Lower lobe of right lung (tissue), 2 donors: Measurements from ENCODE around the gene IP6K2. TPM values are rescaled to one million over a fixed set of nuclear protein-coding genes. Genes with fewer than 3 reads are reported as not detected.

Experiments used
- ATAC-seq, 2 donors: fragments of 200-7000 bp; cut with Tn5 transposase; one replicate each; pipeline ENCODE4 v1.9.1; 2020 to 2022; ENCODE audit warnings: mild to moderate bottlenecking in 2 of 2, moderate library complexity in 2 of 2
- DNase-seq: peaks from one replicate; pipeline ENCODE4 v3.0.0-alpha.2; 2020
- H3K27ac ChIP-seq: fragments of 200-600 bp; one replicate; pipeline ENCODE4 v1.8.0; 2022
- H3K27me3 ChIP-seq: fragments of 200-600 bp; one replicate; pipeline ENCODE4 v1.8.0; 2022; ENCODE audit warnings: low read depth
- H3K36me3 ChIP-seq: fragments of 200-600 bp; one replicate; pipeline ENCODE4 v1.8.0; 2022; ENCODE audit warnings: mild to moderate bottlenecking
- H3K4me1 ChIP-seq: fragments of 200-600 bp; one replicate; pipeline ENCODE4 v1.8.0; 2022
- H3K4me3 ChIP-seq: fragments of 200-600 bp; one replicate; pipeline ENCODE4 v1.8.0; 2022; ENCODE audit warnings: mild to moderate bottlenecking
- H3K9me3 ChIP-seq: fragments of 200-600 bp; one replicate; pipeline ENCODE4 v1.8.0; 2022
- intact Hi-C: fragments of 100-400 bp; cut with DNase I; formaldehyde crosslinking; loops from one replicate; pipeline ENCODE4 v1.11.0; 2022
- total RNA-seq: library from RNA; stranded (reverse); fragmentation: NEBNext Ultra II Directional; extraction: Animal tissue kit (Norgen Biotek cat#: 25700); gene quantifications from one replicate; pipeline ENCODE4 v1.2.1, GENCODE V29; 2021
- TF ChIP-seq, protein P1 (sequence below): fragments of 200-600 bp; IDR thresholded peaks from one replicate; pipeline ENCODE4 v1.8.0; 2022; ENCODE audit warnings: antibody characterized with exemption, mild to moderate bottlenecking
- donor health status: DM: no; HTN: yes; CAD: no; lungs with severe emphysema.

Gene IP6K2
- total RNA-seq, 1 donor from 2014 or later = 56.3 TPM

DNA sequence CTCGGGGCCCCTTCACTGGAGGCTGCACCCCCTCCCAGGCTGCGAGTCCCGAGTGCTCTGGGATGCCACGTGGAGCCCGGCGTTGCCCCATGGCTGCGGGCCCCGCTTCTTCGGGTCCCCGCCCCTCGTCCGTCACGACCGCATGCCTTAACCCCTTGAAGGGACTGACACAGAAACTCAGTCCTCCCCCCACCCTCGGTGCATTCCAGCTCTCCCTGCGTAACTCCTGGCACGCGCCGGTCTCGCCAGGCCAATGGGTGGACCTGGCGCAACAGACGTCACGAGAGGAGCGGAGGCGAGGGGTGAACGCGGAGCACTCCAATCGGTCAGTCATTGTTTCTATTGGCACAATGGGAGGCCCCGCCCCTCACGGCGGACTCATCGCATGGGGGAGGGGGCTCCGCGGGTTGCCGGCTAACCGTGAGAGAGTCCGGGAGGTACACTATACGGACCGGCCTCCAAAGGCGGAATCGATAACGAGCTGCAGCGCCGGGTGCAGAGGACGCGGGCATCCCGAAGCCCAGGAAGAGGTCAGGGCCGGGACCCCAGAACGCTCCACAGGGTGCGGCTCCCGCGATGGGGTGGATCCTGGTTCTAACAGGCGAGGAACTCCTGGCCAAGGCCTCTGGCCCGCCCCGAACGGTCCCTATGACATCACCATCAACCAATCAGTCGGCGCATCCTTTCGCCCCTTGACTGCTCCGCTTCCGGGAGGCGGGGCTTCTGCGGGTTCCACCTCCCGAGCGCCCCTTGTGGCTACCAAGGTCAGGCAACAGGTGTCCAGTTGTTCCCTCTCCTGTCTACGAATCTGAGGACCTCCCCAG is 53.3 kb downstream of the IP6K2 start:
- no peaks in the 10 kb centered on the region for H3K9me3 ChIP-seq
- peaks cover 38% of the 10 kb centered on the region for H3K27me3 ChIP-seq
- peak; percentile 93 for DNase-seq
- ATAC-seq = peak; percentile 91 to 92
- TF ChIP-seq, protein P1, sequence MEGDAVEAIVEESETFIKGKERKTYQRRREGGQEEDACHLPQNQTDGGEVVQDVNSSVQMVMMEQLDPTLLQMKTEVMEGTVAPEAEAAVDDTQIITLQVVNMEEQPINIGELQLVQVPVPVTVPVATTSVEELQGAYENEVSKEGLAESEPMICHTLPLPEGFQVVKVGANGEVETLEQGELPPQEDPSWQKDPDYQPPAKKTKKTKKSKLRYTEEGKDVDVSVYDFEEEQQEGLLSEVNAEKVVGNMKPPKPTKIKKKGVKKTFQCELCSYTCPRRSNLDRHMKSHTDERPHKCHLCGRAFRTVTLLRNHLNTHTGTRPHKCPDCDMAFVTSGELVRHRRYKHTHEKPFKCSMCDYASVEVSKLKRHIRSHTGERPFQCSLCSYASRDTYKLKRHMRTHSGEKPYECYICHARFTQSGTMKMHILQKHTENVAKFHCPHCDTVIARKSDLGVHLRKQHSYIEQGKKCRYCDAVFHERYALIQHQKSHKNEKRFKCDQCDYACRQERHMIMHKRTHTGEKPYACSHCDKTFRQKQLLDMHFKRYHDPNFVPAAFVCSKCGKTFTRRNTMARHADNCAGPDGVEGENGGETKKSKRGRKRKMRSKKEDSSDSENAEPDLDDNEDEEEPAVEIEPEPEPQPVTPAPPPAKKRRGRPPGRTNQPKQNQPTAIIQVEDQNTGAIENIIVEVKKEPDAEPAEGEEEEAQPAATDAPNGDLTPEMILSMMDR = peak; percentile 64
- H3K4me3 ChIP-seq = peak overlapping the region; percentile 66
- H3K27ac ChIP-seq = peak overlapping the region; percentile 77
- no peaks in the 10 kb centered on the region for H3K36me3 ChIP-seq
- peaks cover 21% of the 10 kb centered on the region for H3K4me1 ChIP-seq
- intact Hi-C loops = no loop called here

DNA sequence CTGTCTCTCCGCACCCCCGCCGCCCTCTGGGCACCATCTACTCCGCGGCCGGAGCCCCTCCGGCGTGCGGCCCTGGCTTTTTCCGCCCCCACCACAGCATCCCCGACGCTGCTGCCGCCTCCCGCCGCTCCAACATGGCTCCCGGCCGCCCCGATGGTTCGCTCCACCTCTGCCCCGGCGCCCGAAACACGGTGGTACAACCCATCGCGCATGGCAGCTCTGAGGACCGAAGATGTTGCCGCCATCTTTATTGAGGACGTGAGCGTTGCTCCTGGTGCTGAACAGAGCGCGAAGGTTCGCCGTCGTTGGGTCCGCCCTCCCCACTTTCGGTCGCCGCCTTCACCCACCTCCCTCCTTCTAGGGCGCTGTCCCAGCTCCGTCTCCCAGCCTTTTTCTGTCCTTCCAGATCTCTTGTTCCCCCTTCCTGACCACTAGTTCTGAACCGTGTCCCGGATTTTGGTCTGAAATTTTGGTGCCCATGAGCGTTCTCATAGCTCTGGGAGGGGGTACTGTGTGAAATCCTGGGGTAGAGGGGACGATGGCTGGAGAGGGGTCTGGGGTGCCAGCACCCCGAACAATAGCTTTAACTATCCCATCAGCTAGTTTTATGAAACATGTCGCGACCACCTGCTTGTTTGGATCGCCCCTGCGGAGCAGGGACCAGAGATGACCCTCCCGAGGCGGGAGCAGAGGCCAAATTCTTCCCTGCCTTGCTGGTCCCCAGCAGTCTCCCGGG is 54.1 kb downstream of the IP6K2 start, which contains the start of gene CELSR3:
Gene CELSR3, minus strand, starts transcription at position 134 of the 736 bp plus-strand sequence. CDS start 252 bp downstream, outside the sequence.
- peak within 1 kb of the TSS; percentile 66 for H3K4me3 ChIP-seq
- intact Hi-C loops = no loop called here
- peak; percentile 49 to 61 for ATAC-seq
- TF ChIP-seq, protein P1 = no peak
- peak; percentile 62 for DNase-seq
- peaks cover 38% of the 10 kb centered on the region for H3K27me3 ChIP-seq
- H3K9me3 ChIP-seq = no peaks in the 10 kb centered on the region
- peak within 1 kb of the TSS; percentile 77 for H3K27ac ChIP-seq
- H3K36me3 ChIP-seq = no peaks in the 10 kb centered on the region
- H3K4me1 ChIP-seq = peaks cover 21% of the 10 kb centered on the region

DNA sequence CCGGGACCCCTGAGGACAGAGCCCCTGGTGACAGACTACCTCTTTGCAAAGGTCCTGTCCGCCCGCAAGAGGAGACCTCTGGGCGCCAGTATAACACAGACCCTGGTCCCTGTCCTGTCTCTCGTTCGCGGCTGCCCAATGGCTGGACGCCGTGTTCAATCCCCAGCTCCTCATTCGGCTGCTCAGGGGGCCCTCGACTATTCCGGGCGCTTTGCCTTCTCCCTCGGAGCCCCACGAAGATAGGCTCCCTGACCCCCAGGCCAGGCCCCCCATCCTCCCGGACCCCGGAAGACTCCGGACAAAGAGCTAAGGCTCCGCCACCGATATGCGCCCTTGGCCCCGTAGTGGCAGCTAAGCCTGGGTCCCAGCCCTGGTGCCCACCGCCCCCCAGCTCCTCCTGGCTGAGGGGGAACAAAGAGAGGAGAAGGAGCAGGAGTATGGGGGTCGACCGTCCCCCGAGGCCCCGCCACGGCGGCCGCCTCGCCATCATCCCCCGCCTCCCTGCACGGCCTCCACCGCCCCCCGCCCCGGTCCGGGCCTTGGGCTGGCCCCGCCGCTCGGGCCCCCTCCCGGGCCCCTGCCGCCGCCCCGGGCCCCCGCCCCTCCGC is 54.8 kb downstream of the IP6K2 start:
- Histone ChIP-seq H3K4me3 (no peak overlapping the region), H3K27me3 (peaks cover 38% of the 10 kb centered on the region), H3K9me3 (no peaks in the 10 kb centered on the region), H3K4me1 (peaks cover 22% of the 10 kb centered on the region), H3K27ac (no peak overlapping the region), H3K36me3 (no peaks in the 10 kb centered on the region)
- intact Hi-C loops = no loop called here
- DNase-seq (no peak), ATAC-seq (no peak)
- TF ChIP-seq, protein P1 = no peak

DNA sequence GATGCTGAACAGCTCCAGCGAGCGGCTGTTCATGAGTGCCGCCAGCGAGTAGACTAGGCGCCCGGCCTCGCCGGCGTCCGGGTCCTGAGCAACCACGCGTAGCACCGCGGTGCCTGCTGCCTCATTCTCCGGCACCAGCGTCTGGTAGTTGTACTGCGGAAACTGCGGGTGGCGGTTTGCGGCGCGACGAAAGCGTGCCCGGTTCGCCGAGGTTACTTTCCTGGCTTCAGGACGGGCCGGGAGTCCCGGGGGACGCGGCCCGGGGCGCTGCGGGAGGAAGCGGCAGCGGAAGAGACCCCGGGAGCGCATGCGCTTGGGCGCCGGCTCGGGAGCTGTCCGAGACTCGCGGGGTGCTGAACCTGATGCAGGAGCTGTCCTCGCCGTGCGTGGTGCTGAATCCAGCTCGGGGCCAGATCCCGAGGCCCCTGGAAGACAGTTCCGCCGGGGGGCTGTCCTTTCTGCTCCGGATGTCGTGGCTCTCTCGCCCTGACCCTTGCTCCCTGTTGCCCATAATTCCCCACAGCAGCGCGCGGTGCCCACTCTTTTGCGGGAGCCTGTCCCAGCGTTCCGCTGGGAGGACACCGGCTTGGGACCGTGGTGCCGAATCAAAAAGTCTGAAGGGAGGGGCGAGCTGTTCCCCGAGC is 55.4 kb downstream of the IP6K2 start:
- Histone ChIP-seq H3K36me3 (no peaks in the 10 kb centered on the region), H3K9me3 (no peaks in the 10 kb centered on the region), H3K27me3 (peaks cover 38% of the 10 kb centered on the region), H3K4me1 (peaks cover 28% of the 10 kb centered on the region), H3K27ac (no peak overlapping the region), H3K4me3 (peak overlapping the region; percentile 39)
- peak; percentile 31 to 63 for ATAC-seq
- TF ChIP-seq, protein P1 = no peak
- DNase-seq = peak; percentile 74
- intact Hi-C loops = no loop called here

DNA sequence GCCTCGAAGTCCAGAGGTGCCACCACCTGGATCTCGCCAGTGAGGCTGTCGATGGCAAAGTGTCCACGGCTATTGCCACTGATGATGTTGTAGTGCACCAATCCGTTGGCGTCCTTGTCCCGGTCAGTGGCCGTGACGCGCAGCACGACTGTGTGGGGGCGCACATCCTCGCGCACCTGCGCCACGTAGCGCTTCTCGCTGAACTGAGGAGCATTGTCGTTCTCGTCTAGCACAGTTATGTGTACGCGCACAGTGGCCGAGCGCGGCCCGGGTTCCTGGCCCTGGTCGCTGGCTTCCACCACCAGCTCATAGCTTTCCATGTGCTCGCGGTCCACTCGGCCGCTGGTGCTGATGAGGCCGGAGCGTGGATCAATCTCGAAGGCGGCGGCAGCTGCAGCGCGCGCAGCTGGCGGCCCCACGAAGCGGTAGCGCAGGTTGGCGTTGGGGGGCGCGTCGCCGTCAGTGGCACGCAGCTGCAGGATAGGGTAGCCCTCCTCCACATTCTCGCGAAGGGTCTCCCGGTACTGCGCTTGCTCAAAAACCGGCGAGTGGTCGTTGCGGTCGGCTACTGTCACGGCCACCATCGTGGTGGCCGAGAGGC is 56.1 kb downstream of the IP6K2 start:
- Histone ChIP-seq H3K9me3 (no peaks in the 10 kb centered on the region), H3K27ac (no peak overlapping the region), H3K4me1 (peaks cover 31% of the 10 kb centered on the region), H3K36me3 (no peaks in the 10 kb centered on the region), H3K27me3 (peaks cover 38% of the 10 kb centered on the region), H3K4me3 (peak overlapping the region; percentile 39)
- ATAC-seq = no peak
- TF ChIP-seq, protein P1 = no peak
- no peak for DNase-seq
- intact Hi-C loops = no loop called here
